Measurements from ENCODE around the gene COL23A1.

Gene COL23A1

DNA sequence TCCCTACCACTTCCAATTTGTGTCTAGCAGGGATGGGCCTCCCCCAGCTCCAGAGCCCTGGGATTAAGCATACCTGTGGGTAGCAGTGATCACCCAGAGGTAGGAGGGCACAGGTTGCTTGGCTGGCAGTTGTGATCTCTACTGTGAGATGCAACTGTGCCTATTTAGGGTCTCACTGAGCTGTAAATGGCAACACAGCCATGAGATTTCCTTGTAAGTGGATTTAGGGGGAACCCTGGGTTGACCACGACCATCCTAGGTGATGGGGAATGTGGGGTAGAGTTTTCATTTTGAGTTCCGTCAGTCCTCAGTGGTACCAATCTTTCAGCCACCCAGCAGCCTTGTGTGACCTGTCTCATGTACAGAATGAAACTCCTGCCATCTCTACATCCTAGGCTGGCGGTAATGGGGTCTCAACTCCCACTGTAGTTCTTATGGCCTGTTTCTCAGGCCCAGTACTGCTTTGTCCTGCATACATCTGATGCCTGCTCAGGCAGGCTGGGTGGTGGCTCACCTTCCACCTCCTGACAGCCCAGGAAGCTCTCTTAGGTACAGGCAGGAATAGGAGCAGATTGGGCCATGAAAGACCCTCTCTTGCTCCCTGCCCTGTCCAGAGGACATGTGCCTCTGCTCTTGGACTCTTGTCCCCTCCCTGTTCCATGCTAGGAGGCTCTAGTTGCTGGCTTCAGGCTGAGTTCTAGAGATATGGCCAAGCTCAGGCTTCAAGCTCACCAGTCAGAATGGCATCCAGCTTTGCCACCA lies 377.8 kb downstream of the COL23A1 start:
- Histone ChIP-seq H3K9ac (ENCODE audit: low read length) (no peak overlapping the region), H3K9me3 (ENCODE audit: low read length) (no peaks in the 10 kb centered on the region), H3K27ac (ENCODE audit: low read depth, low read length) (no peak overlapping the region)

DNA sequence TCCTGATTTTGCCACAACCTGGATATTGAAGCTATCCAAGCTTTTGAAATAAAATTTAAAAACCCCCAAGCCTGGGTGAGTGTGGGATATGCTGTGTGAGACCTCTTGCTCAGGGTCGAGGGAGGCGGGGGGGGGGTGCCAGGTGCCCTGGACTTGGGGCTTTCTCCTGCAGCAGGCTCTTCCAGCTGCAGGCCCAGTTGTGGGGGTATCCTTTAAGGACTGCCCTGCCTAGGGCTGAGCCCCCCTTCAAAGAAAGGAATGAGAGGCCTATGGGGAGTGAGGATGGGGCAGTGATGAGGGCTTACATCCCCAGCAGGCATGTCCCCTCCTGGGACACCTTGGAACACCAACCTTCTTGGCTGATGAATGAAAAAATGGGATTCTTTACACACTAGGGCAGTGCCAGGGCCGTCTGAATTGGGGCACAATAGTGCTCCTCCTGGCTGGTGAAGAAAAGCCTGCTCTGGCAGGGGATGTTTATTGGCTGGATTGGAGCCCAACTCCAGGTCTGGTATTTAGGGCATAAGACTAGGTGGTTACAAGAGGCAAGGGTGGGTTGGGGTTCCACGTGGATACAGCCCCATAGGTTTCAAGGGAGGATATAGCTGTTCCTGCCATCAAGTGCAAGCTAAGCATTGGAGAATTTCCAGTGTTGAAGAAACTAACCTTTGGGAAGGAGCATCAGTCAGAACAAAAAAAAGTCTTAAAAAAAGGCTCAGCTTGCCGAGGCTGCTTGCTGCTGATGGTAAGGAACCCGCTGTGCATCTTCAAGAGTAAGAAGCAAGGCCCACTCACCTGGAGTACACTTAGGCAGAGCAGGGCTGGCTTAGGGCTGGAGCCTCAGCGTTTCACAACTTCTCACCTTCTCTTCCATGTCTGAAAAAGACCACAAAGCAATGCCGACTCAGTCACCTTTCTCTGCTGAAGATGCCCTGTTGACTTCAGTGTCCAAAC lies 378.8 kb downstream of the COL23A1 start:
- Histone ChIP-seq H3K27ac (ENCODE audit: low read depth, low read length) (no peak overlapping the region), H3K4me1 (ENCODE audit: insufficient read depth, low read length) (peaks cover 12% of the 10 kb centered on the region), H3K4me3 (ENCODE audit: low read depth in 1 of 2, low read length in 2 of 2) (no peak overlapping the region), H3K9me3 (ENCODE audit: low read length) (no peaks in the 10 kb centered on the region), H3K27me3 (ENCODE audit: control insufficient read depth in 1 of 2, insufficient read depth in 2 of 2, low read length in 2 of 2) (no peaks in the 10 kb centered on the region), H3K9ac (ENCODE audit: low read length) (no peak overlapping the region), H3K36me3 (ENCODE audit: insufficient read depth, low read length) (peaks cover 98% of the 10 kb centered on the region)

More for the DNA sequence above, 377.8 kb downstream of the COL23A1 start:
- Histone ChIP-seq H3K4me1 (ENCODE audit: insufficient read depth, low read length) (peaks cover 2% of the 10 kb centered on the region), H3K36me3 (ENCODE audit: insufficient read depth, low read length) (peaks cover 98% of the 10 kb centered on the region), H3K4me3 (ENCODE audit: low read depth in 1 of 2, low read length in 2 of 2) (no peak overlapping the region), H3K27me3 (ENCODE audit: control insufficient read depth in 1 of 2, insufficient read depth in 2 of 2, low read length in 2 of 2) (no peaks in the 10 kb centered on the region)

DNA sequence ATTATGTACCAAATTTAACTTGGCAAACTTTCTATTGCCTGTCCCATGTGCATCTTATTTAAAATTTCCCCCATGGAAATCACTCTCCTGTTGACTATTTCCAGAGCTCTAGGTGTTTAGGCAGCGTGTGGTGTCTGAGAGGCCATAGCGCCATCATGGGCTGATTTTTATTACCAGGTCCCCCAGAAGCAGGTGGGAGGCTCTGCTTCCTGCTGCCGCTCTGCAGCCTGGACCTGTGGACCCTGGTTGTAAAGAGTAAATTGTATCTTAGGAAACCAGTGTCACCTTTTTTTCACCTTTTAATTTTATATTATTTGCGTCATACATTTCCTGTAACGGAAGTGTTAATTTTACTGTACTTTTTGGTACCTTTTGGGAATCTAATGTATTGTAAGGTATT lies 379.5 kb downstream of the COL23A1 start:
- Histone ChIP-seq H3K9ac (ENCODE audit: low read length) (no peak overlapping the region), H3K27ac (ENCODE audit: low read depth, low read length) (no peak overlapping the region), H3K9me3 (ENCODE audit: low read length) (no peaks in the 10 kb centered on the region), H3K4me1 (ENCODE audit: insufficient read depth, low read length) (peaks cover 19% of the 10 kb centered on the region), H3K36me3 (ENCODE audit: insufficient read depth, low read length) (peaks cover 99% of the 10 kb centered on the region), H3K27me3 (ENCODE audit: control insufficient read depth in 1 of 2, insufficient read depth in 2 of 2, low read length in 2 of 2) (no peaks in the 10 kb centered on the region), H3K4me3 (ENCODE audit: low read depth in 1 of 2, low read length in 2 of 2) (no peak overlapping the region)

DNA sequence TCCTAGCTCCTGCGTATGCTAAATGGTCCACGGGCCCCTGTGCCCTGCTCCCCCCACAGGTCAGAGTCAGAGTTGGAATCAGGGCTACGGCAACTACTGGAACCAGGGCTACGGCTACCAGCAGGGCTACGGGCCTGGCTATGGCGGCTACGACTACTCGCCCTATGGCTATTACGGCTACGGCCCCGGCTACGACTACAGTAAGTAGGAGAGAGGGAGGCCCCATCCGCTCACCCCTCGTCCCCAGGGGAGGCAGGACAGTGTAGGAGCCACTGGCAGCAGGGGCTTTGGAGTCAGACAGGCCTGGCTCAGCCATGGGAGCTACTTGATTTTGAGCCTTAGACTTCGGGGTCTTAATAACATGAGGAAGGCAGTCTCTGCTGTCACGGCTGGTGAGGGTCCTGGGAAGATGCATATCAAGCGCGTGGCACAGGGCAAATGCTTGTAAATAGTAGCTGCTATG lies 380.1 kb downstream of the COL23A1 start:
- no peak overlapping the region for H3K9ac ChIP-seq (ENCODE audit: low read length)
- peaks cover 93% of the 10 kb centered on the region for H3K36me3 ChIP-seq (ENCODE audit: insufficient read depth, low read length)
- peaks cover 22% of the 10 kb centered on the region for H3K4me1 ChIP-seq (ENCODE audit: insufficient read depth, low read length)
- H3K27ac ChIP-seq (ENCODE audit: low read depth, low read length), result no peak overlapping the region
- H3K27me3 ChIP-seq (ENCODE audit: control insufficient read depth in 1 of 2, insufficient read depth in 2 of 2, low read length in 2 of 2), result no peaks in the 10 kb centered on the region
- H3K4me3 ChIP-seq (ENCODE audit: low read depth in 1 of 2, low read length in 2 of 2), result no peak overlapping the region
- H3K9me3 ChIP-seq (ENCODE audit: low read length), result no peaks in the 10 kb centered on the region

DNA sequence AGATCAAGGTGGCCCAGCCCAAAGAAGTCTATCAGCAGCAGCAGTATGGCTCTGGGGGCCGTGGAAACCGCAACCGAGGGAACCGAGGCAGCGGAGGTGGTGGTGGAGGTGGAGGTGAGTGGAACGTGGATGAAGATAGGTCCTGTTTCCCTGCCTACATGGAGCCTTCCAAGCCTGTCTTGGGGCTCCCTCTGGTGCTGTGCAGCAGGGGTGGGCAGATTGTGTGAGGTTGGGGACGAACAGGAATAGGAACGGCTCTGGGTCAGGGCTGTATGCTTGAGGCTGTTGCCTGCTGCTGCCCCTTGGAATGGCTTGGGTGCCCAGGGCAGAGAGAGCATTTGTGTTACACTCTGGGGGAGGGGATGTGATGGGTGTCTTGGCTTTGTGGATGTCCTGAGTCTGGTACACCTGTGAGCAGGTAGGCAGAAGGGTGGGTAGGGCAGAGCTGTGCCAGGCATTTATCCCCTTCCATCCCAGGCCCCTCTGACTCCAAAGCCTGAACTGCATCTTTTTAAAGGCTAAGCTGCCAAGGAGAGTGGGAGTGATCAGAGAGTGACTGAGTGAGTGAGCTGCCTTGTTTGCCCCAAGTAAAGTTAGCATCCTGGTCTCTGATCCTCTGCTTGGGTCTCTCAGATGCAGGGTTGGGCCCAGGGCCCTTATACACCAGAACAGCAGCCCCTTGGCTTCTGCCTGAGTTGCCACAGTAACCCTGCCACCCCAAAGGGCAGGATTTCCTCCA lies 380.7 kb downstream of the COL23A1 start:
- Histone ChIP-seq H3K27me3 (ENCODE audit: control insufficient read depth in 1 of 2, insufficient read depth in 2 of 2, low read length in 2 of 2) (no peaks in the 10 kb centered on the region), H3K9ac (ENCODE audit: low read length) (no peak overlapping the region), H3K4me3 (ENCODE audit: low read depth in 1 of 2, low read length in 2 of 2) (no peak overlapping the region), H3K36me3 (ENCODE audit: insufficient read depth, low read length) (peaks cover 87% of the 10 kb centered on the region), H3K4me1 (ENCODE audit: insufficient read depth, low read length) (peaks cover 22% of the 10 kb centered on the region), H3K27ac (ENCODE audit: low read depth, low read length) (no peak overlapping the region), H3K9me3 (ENCODE audit: low read length) (no peaks in the 10 kb centered on the region)

DNA sequence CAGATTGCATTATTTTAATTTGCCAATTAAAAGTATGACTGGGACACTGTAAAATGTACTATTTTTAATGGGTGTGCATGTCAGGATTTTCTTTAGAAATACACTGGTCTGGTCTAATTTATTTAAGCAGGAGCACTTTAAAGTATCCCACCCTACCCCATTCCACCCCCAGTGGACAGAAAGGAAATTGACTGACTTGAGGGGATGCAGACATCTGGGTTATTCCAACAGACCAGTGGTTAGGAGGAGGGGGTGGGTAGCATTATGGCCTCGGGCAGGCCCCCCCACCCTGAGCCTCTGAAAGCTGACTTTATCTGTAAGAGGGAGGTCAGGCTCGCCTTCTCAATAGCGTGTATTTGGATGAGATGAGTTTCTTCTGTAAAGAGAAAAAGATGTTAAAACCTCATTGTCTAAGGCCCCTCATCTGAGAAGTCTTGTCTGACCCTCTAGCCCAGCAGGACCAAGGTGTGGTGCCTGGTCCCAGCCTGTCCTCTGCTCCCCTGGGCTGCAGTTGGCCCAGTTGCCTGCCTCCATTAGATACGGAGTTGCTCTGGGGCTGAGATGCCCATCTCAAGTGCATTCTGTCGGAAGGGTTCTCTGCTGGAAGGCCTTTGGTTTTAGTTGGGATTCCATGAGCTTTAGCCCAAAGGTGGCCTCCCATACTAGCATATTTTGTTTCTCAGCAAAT lies 381.5 kb downstream of the COL23A1 start:
- no peaks in the 10 kb centered on the region for H3K9me3 ChIP-seq (ENCODE audit: low read length)
- no peak overlapping the region for H3K9ac ChIP-seq (ENCODE audit: low read length)
- no peaks in the 10 kb centered on the region for H3K27me3 ChIP-seq (ENCODE audit: control insufficient read depth in 1 of 2, insufficient read depth in 2 of 2, low read length in 2 of 2)
- H3K4me1 ChIP-seq (ENCODE audit: insufficient read depth, low read length), result peaks cover 22% of the 10 kb centered on the region
- H3K36me3 ChIP-seq (ENCODE audit: insufficient read depth, low read length), result peaks cover 79% of the 10 kb centered on the region
- no peak overlapping the region for H3K4me3 ChIP-seq (ENCODE audit: low read depth in 1 of 2, low read length in 2 of 2)
- no peak overlapping the region for H3K27ac ChIP-seq (ENCODE audit: low read depth, low read length)

DNA sequence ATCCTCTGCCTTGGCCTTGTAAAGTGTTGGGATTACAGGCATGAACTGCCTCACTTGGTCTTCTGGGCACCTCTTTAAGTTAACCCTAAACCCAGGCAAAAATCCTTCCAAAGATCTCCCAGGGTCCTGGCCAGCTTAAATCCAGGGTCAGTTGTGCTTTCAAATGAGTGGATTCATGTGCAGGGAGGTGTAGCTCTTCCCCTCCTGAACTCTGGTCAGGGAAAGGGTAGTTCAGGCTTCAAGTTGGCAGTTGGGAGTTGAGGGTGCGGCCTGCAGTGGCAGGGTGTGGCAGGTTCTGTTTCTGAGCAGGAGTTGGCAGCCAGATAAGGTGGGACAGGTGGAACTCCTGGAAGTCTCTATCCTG lies 382.3 kb downstream of the COL23A1 start:
- Histone ChIP-seq H3K27me3 (ENCODE audit: control insufficient read depth in 1 of 2, insufficient read depth in 2 of 2, low read length in 2 of 2) (no peaks in the 10 kb centered on the region), H3K9ac (ENCODE audit: low read length) (no peak overlapping the region), H3K27ac (ENCODE audit: low read depth, low read length) (no peak overlapping the region), H3K9me3 (ENCODE audit: low read length) (no peaks in the 10 kb centered on the region), H3K36me3 (ENCODE audit: insufficient read depth, low read length) (peaks cover 71% of the 10 kb centered on the region), H3K4me1 (ENCODE audit: insufficient read depth, low read length) (peaks cover 22% of the 10 kb centered on the region), H3K4me3 (ENCODE audit: low read depth in 1 of 2, low read length in 2 of 2) (no peak overlapping the region)

DNA sequence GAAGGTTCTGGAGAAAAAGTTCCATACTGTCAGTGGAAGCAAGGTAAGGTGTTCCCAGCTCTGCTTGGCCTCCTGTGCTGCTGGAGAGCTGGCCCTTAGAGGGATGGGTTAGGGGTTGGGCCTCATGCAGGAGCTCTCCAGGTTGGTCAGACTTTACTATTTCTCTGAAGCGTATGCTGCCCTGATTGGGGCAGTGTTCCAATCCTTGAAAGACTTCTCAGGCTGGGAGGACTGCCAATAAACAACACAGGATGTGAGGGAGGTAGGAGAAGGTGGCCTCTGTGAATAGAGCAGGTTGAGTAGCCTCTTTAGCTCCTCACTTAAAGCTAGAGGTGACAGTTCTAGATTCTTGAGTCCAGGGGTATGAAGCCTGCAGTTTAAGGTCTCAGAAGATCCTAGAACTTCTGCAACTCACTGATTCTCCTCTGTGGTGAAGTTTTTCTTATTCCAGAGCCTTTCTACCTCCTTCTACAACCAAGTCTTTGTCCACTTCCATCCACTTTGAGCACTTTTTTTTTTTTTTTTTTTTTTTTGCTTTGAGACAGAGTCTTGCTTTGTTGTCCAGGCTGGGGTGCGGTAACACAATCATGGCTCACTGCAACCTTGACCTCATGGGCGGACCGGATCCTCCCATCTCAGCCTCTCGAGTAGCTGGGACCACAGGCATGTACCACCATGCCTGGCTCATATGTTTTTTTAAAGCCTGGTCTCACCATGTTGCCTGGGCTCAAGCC lies 382.8 kb downstream of the COL23A1 start:
- H3K4me1 ChIP-seq (ENCODE audit: insufficient read depth, low read length), result peaks cover 22% of the 10 kb centered on the region
- no peak overlapping the region for H3K4me3 ChIP-seq (ENCODE audit: low read depth in 1 of 2, low read length in 2 of 2)
- H3K9ac ChIP-seq (ENCODE audit: low read length), result no peak overlapping the region
- no peaks in the 10 kb centered on the region for H3K9me3 ChIP-seq (ENCODE audit: low read length)
- no peaks in the 10 kb centered on the region for H3K27me3 ChIP-seq (ENCODE audit: control insufficient read depth in 1 of 2, insufficient read depth in 2 of 2, low read length in 2 of 2)
- H3K27ac ChIP-seq (ENCODE audit: low read depth, low read length), result no peak overlapping the region
- peaks cover 66% of the 10 kb centered on the region for H3K36me3 ChIP-seq (ENCODE audit: insufficient read depth, low read length)

DNA sequence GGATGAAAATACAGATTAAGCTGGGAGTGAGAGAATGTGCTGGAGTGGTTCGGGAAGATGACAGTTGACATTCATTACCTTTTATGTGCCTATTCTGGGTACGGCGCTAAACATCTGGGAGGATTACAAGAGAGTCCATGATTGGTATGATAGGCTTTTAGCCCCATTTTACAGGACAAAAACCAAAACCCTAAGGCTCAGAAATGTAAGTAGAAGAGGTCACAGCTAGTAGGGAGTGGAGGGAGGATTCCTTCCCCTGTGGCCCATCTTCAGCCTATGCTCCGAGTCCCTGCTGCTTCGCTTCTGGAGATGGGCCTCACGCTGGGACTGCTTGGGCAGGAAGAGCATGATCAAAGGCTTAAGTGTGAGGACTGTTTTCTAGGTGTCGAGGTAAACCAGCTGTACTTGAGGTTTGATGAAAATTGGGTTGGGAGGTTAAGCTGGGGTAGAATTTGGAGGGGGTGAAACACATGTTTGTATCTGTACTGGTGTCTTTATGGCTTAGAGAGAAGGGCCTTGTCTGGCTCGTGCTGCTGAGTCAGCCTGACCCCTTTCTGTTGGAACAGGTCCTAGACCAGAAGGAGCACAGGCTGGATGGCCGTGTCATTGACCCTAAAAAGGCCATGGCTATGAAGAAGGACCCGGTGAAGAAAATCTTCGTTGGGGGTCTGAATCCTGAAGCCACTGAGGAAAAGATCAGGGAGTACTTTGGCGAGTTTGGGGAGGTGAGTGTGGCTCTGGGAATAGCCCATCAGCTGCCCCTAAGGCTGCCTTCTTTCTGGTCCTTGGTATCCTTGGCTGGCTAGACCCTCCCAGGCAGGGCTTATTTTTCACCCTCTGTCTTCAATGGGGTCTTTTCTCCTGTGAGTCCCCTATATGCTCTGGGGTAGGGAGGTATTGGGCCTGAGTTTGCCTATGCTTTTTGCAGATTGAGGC lies 383.8 kb downstream of the COL23A1 start:
- peak overlapping the region; percentile 35 for H3K27ac ChIP-seq (ENCODE audit: low read depth, low read length)
- peaks cover 22% of the 10 kb centered on the region for H3K4me1 ChIP-seq (ENCODE audit: insufficient read depth, low read length)
- no peaks in the 10 kb centered on the region for H3K27me3 ChIP-seq (ENCODE audit: control insufficient read depth in 1 of 2, insufficient read depth in 2 of 2, low read length in 2 of 2)
- H3K9me3 ChIP-seq (ENCODE audit: low read length), result no peaks in the 10 kb centered on the region
- H3K36me3 ChIP-seq (ENCODE audit: insufficient read depth, low read length), result peaks cover 57% of the 10 kb centered on the region
- no peak overlapping the region for H3K9ac ChIP-seq (ENCODE audit: low read length)
- peak overlapping the region; percentile 87 to 92 for H3K4me3 ChIP-seq (ENCODE audit: low read depth in 1 of 2, low read length in 2 of 2)

DNA sequence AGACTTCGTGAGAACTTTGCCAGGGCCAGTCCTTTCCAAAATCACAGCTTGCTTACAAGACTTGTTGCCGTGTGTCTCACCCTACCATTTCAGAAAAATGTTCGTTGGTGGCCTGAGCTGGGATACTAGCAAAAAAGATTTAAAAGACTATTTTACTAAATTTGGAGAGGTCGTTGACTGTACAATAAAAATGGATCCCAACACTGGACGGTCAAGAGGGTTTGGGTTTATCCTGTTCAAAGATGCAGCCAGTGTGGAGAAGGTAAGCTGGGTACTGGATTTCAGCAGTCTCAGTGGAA lies 384.5 kb downstream of the COL23A1 start:
- Histone ChIP-seq H3K4me3 (ENCODE audit: low read depth in 1 of 2, low read length in 2 of 2) (peak overlapping the region; percentile 87 to 92), H3K36me3 (ENCODE audit: insufficient read depth, low read length) (peaks cover 50% of the 10 kb centered on the region), H3K27ac (ENCODE audit: low read depth, low read length) (peak overlapping the region; percentile 88), H3K4me1 (ENCODE audit: insufficient read depth, low read length) (peaks cover 22% of the 10 kb centered on the region), H3K9me3 (ENCODE audit: low read length) (no peaks in the 10 kb centered on the region), H3K9ac (ENCODE audit: low read length) (peak overlapping the region; percentile 66), H3K27me3 (ENCODE audit: control insufficient read depth in 1 of 2, insufficient read depth in 2 of 2, low read length in 2 of 2) (no peaks in the 10 kb centered on the region)

All from muscle layer of colon (tissue), 2 donors.